Measurements from ENCODE around the gene IGF2BP1. TPM values are rescaled to one million over a fixed set of nuclear protein-coding genes. Genes with fewer than 3 reads are reported as not detected.

Gene IGF2BP1
- total and polyA plus RNA-seq, 2 of the 8 experiments (the other 6 are each of a cell fraction or from before 2014, with no cell fraction given) = 41.6 to 513 TPM

DNA sequence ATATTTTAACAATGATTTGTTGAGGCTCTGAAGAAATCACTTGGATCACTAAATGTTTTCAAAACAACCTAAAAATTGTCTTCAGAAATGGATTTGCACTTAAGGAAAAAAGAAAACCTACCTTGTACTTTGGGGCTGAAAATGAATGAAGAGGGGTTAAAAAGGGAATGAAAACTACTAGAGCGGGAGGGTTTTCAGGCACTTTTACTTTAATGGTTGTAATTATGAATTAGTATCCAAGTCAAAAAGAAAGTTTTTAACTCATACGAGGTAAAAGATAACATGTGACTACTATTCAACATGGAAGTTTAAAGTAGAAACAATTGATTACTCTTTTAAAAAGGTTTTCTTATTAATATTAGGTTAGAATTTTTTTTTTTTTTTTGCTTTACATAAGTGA lies 5.1 kb downstream of the IGF2BP1 start:
- Histone ChIP-seq H4K91ac (replicated peaks; ENCODE audit: insufficient read length, low read length) (no peak overlapping the region), H3K18ac (ENCODE audit: extremely low read depth, low read length) (no peak overlapping the region), H3K9me3 (ENCODE audit: insufficient read depth in 2 of 2, low read depth in 1 of 2, low read length in 1 of 2) (no peaks in the 10 kb centered on the region), H4K5ac (ENCODE audit: insufficient read length, low read depth, low read length) (no peak overlapping the region), H3K23me2 (ENCODE audit: low read depth, low read length) (peaks cover 14% of the 10 kb centered on the region; the same call in 1 of the 2 replicates), H2BK12ac (ENCODE audit: low read depth, low read length) (no peak overlapping the region), H2AK5ac (ENCODE audit: low read depth, low read length) (no peak overlapping the region), H4K20me1 (replicated peaks in 1 of 2; ENCODE audit: control insufficient read depth in 1 of 2, insufficient read depth in 2 of 2, low read length in 2 of 2) (peaks cover 34 to 38% of the 10 kb centered on the region in 2 experiments), H3K56ac (replicated peaks; ENCODE audit: insufficient read length, low read depth, low read length) (no peak overlapping the region), H3K27me3 (replicated peaks in 1 of 4; ENCODE audit: control insufficient read depth in 3 of 4, extremely low read depth in 1 of 4, insufficient read depth in 3 of 4, low read length in 3 of 4) (no peaks in the 10 kb centered on the region), H3K9ac (replicated peaks in 1 of 4; ENCODE audit: extremely low read depth in 1 of 4, low read depth in 3 of 4, low read length in 3 of 4) (no peak overlapping the region), H3K4me2 (ENCODE audit: insufficient read depth in 1 of 2, low read depth in 2 of 2, low read length in 2 of 2) (peak overlapping the region; percentile 67 to 88), H3K79me2 (ENCODE audit: control insufficient read depth in 1 of 2, insufficient read depth in 2 of 2, low read length in 2 of 2) (peaks cover 76 to 100% of the 10 kb centered on the region in 2 experiments), H2BK120ac (replicated peaks; ENCODE audit: low read depth, low read length) (no peak overlapping the region), H2BK5ac (ENCODE audit: low read depth, low read length) (no peak overlapping the region), H3K14ac (ENCODE audit: insufficient read length) (no peak overlapping the region), H2AFZ (ENCODE audit: low read length) (no peak overlapping the region), H3K27ac (ENCODE audit: low read depth, low read length) (no peak overlapping the region), H3K4me1 (replicated peaks in 1 of 4; ENCODE audit: control insufficient read depth in 3 of 4, insufficient read depth in 4 of 4, low read length in 3 of 4) (peaks cover 1 to 25% (median 19%) of the 10 kb centered on the region in 4 experiments; a peak in 6 of 7 replicates), H4K8ac (ENCODE audit: extremely low read depth, insufficient read depth, low read length) (no peak overlapping the region), H2BK20ac (ENCODE audit: low read length) (no peak overlapping the region), H3K23ac (ENCODE audit: insufficient read length) (no peak overlapping the region), H2BK15ac (ENCODE audit: low read length) (no peak overlapping the region), H3K79me1 (ENCODE audit: low read depth, low read length) (peaks cover 8% of the 10 kb centered on the region), H3K4me3 (ENCODE audit: extremely low read depth in 1 of 4, insufficient read depth in 2 of 4, low read depth in 3 of 4, low read length in 4 of 4) (peak overlapping the region in 3 of 4 experiments; percentile 42 to 100 (median 91); a peak in 5 of 8 replicates), H3K36me3 (ENCODE audit: control insufficient read depth in 2 of 4, insufficient read depth in 4 of 4, low read length in 3 of 4) (peaks cover 2 to 58% (median 16%) of the 10 kb centered on the region in 4 experiments; a peak in 5 of 8 replicates), H3K4ac (replicated peaks; ENCODE audit: insufficient read length, low read depth, low read length) (no peak overlapping the region)
- ChIA-PET CTCF (ENCODE audit: partially characterized antibody) (interaction anchor here (1.1 to 7.4 kb wide), 4 partner anchors 11 to 34 kb away, joined by 3 to 74 read pairs (median 6); no protein-coding TSS in a partner anchor), POLR2A (ENCODE audit: partially characterized antibody) (interaction anchor here (0.8 to 14.3 kb wide), 7 partner anchors 8 to 93 kb away, joined by 3 to 366 read pairs (median 4); no protein-coding TSS in a partner anchor)
- TF ChIP-seq CREB1 (IDR thresholded peaks at IDR 0.05) (no peak), RXRA (IDR thresholded peaks at IDR 0.05; ENCODE audit: insufficient read depth, low read depth, low read length) (no peak), JUND (IDR thresholded peaks at IDR 0.05; ENCODE audit: low read length) (no peak), KDM5A (IDR thresholded peaks at IDR 0.05; ENCODE audit: low read length) (no peak), FOSL1 (IDR thresholded peaks at IDR 0.05; ENCODE audit: insufficient read depth, low read depth, low read length) (no peak), RBBP5 (IDR thresholded peaks at IDR 0.05; ENCODE audit: borderline replicate concordance, low read depth, low read length) (no peak), EZH2 (IDR thresholded peaks at IDR 0.05; ENCODE audit: low read depth, low read length, severe bottlenecking) (no peak), KDM1A (IDR thresholded peaks at IDR 0.05; ENCODE audit: borderline replicate concordance, low read length) (no peak)
- DNase-seq (ENCODE audit: low read depth in 1 of 2, low spot score in 2 of 2) (no peak), FAIRE-seq (no peak)
- 35% methylated on average over 2 of the region's 2 CpGs; no CpG with 5 or more reads in 1 of the 2 experiments for WGBS, 2 experiments (ENCODE audit: extremely low coverage in 1 of 2, insufficient coverage in 1 of 2, insufficient read length in 1 of 2, insufficient replicate concordance in 2 of 2, low coverage in 1 of 2, low lambda C conversion rate in 2 of 2, missing lambda C conversion rate in 1 of 2)
